Measurements from ENCODE around the gene HNRNPA3. TPM values are rescaled to one million over a fixed set of nuclear protein-coding genes. Genes with fewer than 3 reads are reported as not detected.
A peak's percentile ranks its signal among the peaks of the same experiment; 100 is the strongest.
"Not testable (repeated sequence)": the region's sequence is repeated elsewhere in the genome, so short reads cannot be mapped to it uniquely, and the experiment has no call there.

HNRNPA3 gene
- 52.9 and 65.7 TPM in 2 replicates for total RNA-seq (2014; rRNA removed; shearing (Covaris generic))
- 70.1 and 76.2 TPM in 2 replicates for polyA plus RNA-seq (2014; cell fraction: nucleus; rRNA removed)

DNA sequence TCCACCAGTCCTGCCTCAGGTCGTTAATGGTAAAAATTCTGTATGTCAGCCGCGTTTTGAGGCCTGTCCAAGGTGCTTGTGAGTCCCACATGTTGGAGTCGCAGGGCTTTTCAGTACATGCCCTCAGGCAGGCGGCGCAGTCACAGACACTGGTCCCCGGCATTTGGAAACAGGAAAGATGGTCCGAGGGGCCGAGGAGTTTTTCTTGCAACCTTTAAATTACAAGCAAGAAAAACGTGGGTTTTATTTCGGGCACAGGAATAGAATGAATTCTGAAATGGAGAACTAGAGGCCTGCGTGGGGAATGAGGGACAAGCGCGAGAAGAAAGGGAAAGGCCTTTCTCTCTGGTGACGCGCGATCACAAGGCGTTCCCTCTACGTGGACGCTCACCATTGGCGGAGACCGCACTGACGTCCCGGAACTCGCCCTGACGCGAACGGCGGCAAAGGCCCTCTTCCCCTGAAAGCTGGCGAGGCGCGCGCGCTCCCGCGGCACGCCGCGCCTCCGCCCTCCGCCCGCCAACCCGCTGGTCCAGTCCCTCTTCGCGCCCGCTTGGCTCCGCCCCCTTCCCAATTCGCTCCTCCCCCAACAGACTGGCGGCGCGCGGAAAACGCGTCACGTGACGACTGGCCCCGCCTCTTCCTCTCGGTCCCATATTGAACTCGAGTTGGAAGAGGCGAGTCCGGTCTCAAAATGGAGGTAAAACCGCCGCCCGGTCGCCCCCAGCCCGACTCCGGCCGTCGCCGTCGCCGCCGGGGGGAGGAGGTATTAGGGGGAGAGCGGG lies at the start of gene HNRNPA3:
Gene HNRNPA3 (plus strand): TSS at position 689 of the 785 bp plus-strand sequence. CDS start 6 bp downstream, at position 695.
- peak; percentile 98 for DNase-seq (ENCODE audit: extremely low read depth, low read depth)

DNA sequence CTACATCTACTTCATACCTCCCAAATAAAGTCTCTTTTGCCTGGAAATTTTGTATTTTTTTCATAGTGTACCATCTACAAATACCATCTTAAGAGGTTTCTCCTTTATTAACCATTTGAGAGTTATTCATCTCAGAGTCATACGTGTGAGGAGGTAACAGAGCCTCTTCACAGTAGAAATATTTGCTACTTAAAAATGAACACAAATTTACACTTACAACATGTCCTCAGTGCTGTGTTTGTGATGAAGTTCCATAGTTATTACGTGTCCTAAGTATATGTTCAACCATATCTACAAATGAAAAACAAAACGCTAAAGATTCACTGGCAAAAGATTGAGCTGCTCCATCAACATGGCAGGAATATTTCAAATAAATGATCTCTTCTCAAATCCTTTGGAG lies 48.5 kb upstream of the HNRNPA3 start:
- no peak for DNase-seq (ENCODE audit: extremely low read depth, low read depth)

DNA sequence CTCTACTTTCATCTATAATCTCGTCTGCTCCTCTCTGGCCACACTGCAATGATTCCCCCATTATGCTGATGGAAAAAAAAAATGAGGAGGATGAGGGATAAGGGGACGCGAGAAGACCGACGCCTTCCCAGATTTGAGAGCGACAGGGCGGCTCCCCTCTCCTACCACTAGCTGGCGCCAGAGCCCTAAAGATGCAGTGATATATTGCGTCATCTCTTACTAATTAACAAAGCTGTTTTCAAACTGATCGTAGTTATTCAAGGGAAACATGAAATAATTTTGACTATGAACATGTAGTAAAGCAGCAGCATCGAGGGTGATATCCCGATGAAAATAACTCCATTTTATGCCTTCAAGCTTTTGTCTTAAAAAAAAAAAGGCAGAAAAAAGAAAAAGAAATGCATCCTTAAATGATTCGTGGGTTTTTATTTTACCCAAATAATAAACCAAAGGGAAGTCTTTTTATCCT lies 48.0 kb upstream of the HNRNPA3 start:
- peak; percentile 86 for DNase-seq (ENCODE audit: extremely low read depth, low read depth)

GRCh38 chr2:177165061-177165583 lies 47.5 kb upstream of the HNRNPA3 start:
- peak; percentile 54 for DNase-seq (ENCODE audit: extremely low read depth, low read depth)

- peak; percentile 32 for DNase-seq (ENCODE audit: extremely low read depth, low read depth)
Observed at GRCh38 chr2:177165721-177166711, 46.6 kb upstream of the HNRNPA3 start.

DNA sequence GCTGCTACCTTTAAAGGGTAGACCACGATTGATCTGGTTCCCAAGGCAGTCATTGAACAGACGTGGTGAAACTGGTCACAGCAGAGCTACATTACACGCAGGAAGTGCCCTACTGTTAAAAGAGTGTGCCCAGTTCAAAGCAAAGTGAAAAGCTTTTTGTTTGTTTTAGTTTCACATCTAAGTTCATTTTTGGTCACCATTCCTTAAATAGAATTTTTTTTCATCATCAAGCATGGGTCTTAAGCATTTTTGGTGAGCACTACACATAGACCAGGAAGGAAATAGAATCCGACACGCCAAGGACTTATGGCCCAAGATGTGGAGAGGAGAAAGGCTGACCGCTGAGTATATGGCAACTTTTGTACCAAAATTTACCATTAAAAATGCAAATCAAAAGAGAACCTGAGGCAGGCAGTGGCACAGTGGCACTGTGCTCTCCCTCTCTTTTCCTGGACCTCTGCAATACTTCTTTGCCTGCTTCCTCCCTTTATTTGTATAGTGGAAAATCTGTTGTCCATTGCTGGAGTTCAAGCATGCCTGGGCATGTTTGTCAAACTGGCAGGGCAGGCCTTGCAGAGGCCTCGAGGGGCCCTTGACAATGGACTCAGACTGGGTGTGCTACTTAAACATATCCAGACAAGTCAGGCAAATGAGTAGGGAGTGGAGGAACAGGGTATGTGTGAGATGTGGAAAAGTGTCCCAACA lies 42.6 kb upstream of the HNRNPA3 start:
- no peak for DNase-seq (ENCODE audit: extremely low read depth, low read depth)

- no peak for DNase-seq (ENCODE audit: extremely low read depth, low read depth)
Observed at GRCh38 chr2:177171418-177171865, 41.2 kb upstream of the HNRNPA3 start.

DNA sequence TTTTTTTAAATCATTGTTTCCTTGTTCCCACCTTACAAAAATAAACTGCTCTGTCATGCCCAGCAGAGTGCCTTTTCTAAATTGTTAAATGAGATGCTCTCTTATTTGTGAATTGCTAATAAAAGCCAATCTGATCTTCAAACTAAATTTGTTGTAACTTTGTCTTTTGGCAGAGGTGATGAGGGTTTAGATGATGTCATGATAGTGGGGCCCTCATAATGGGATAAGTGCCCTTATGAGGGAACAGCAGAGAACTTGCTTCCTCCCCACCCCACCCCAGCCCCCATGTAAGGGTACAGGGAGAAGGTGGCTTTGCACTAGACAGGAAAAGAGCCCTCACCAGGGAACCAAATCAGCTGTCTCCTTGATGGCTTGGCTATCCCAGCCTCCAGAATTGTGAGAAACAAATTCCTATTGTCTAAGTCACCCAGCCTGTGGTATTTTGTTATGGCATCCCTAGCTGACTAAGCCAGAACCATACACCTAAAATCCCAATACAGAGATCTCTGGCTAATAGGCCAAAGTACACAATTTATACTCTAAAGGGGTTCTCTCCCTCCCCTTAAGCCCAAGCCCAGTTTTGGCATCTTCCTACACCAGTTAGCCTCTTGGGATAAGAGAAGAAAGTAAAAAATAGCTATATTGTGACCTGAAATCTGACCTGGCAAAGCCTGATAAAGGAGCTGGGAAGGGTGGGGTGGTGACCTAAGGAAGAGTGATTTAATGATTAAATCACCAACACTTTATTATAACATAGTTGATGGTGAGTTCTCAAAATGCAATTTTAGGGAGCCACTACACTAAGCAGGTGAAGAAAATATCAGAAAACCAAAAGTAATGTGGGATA lies 40.3 kb upstream of the HNRNPA3 start:
- peak; percentile 36 for DNase-seq (ENCODE audit: extremely low read depth, low read depth)

DNA sequence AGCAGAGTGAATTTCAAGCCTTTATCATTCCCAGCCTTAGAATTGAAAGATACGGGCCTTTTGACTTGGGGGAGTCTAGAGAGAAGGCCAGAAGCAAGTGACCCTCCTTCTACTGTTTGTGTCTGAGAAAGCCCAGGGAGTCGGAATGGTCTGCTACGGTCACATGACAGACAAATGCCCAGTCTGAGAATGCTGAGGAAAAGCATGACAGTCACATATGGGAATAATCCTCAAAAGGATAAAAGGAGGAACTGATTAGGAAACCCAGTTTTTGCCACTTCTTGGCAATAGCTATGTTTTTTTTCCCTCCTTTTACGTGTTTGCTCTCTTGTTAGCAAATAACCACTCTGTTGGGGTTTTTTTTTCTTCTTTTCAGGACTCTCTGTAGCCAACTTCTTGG lies 38.1 kb upstream of the HNRNPA3 start:
- no peak for DNase-seq (ENCODE audit: extremely low read depth, low read depth)

GRCh38 chr2:177175917-177176668 lies 36.5 kb upstream of the HNRNPA3 start:
- DNase-seq (ENCODE audit: extremely low read depth, low read depth): no peak

- DNase-seq (ENCODE audit: extremely low read depth, low read depth): no peak
Observed at GRCh38 chr2:177178797-177179196, 33.8 kb upstream of the HNRNPA3 start.

DNA sequence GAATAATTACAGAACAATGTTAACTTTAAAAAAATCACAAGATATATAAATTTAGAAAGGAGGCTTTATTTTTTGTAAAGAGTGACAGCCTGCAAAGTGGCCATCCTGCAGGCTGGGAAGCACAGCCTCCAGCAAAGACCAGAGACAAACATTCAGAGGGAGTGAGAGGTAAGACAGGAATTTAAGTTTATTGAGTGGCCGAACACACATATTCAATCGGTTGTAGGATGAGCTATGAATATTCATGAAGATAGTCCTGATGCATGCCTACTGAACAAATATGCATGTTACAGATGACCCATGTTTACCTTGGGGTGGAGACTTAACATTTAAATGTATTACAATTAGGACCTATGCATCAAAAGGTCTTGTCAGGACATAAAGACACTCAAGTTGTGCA lies 33.4 kb upstream of the HNRNPA3 start:
- DNase-seq (ENCODE audit: extremely low read depth, low read depth): no peak

DNA sequence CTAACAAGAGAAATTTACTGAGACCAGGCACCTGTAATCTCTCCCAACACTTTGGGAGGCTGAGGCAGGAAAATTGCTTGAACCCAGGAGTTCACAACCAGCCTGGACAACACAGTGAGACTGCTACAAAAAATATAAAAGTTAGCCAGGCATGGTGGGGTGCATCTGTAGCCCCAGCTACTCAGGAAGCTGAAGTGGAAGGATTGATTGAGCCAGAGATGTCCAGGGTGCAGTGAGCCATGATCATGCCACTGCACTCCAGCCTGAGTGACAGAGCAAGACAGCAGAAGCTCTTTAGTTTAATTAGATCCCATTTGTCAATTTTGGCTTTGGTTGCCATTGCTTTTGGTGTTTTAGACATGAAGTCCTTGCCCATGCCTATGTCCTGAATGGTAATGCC lies 32.9 kb upstream of the HNRNPA3 start:
- not testable (repeated sequence) for DNase-seq (ENCODE audit: extremely low read depth, low read depth)

- DNase-seq (ENCODE audit: extremely low read depth, low read depth): no peak
Observed at GRCh38 chr2:177180269-177181000, 32.2 kb upstream of the HNRNPA3 start.

DNA sequence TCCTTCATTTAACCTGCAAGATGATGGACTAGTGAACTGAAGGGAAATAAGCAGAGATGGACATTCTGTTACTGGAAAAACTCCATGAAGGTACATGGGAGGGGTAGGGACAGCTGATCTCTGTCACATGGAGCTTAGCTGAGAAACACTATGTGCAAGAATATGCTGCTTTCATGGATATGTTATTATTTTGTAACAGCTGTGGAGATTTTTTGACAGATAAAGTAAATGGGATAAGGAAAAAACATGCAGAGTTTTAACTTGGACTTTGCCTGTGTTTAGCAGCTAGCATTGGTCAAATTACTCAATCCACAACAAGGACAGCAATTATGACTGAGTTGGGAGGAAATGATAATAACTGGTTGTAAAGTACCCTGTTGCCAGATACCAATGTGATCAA lies 28.7 kb upstream of the HNRNPA3 start:
- DNase-seq (ENCODE audit: extremely low read depth, low read depth): no peak

GRCh38 chr2:177184606-177185005 lies 28.0 kb upstream of the HNRNPA3 start:
- no peak for DNase-seq (ENCODE audit: extremely low read depth, low read depth)

DNA sequence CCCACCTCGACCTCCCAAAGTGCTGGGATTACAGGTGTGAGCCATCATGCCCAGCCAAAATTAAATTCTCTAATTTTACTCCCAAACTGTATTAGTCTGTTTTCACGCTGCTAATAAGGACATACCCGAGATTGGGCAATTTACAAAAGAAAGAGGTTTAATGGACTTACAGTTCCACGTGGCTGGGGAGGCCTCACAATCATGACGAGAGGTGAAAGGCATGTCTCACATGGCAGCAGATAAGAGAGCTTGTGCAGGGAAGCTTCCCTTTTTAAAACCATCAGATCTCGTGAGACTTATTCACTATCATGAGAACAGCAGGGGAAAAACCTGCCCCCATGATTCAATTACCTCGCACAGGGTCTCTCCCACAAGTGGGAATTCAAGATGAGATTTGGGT lies 26.6 kb upstream of the HNRNPA3 start:
- DNase-seq (ENCODE audit: extremely low read depth, low read depth): not testable (repeated sequence)
